K562 (cell line): Measurements from ENCODE around the gene ARSA. TPM values are rescaled to one million over a fixed set of nuclear protein-coding genes. Genes with fewer than 3 reads are reported as not detected.

Experiments used
- ATAC-seq: fragments of 200-7000 bp; cut with Tn5 transposase; 3 replicates; pipeline ENCODE4 v1.9.1; 2020; ENCODE audit warnings: moderate library complexity
- BruUV-seq: library from RNA; stranded (reverse); fragments of 400-500 nt; replicated peaks from 2 replicates; lab custom pipeline; 2021; lab: Mats Ljungman, UMichigan
- CTCF ChIA-PET: fragments of 300-600 bp; formaldehyde crosslinking; extraction: SDS; loops from one replicate; lab custom pipeline; 2021; ENCODE audit warnings: low intra/inter-chr PET ratio; lab: Yijun Ruan, JAX
- POLR2A ChIA-PET: fragments of 300-600, 350-650 bp; sonication (Branson Sonifier 250); formaldehyde crosslinking; extraction: SDS; loops from one replicate; lab custom pipeline; 2021; ENCODE audit warnings: antibody characterized with exemption, inconsistent platforms; lab: Yijun Ruan, JAX
- DNase-seq, 4 experiments: peaks; one replicate each; pipeline versions ENCODE4 v3.0.0 to v3.0.0-alpha.2; 2011 to 2018; ENCODE audit warnings: low spot score in 3 of 4, mixed read lengths in 3 of 4; ENCODE audit errors: extremely low read depth in 1 of 4
- FAIRE-seq: peaks from 2 replicates; lab custom pipeline; 2011; peaks lifted over from hg19 to GRCh38; lab: Jason Lieb, UNC
- H2AFZ ChIP-seq: 2 replicates; pipeline ENCODE4 v1.6.0; 2011; ENCODE audit warnings: low read depth, low read length, control low read depth, inconsistent platforms
- H3K27ac ChIP-seq: fragments of 200-600 bp; 3 replicates; pipeline ENCODE4 v1.8.0; 2011; ENCODE audit warnings: low read depth, mild to moderate bottlenecking, control low read depth, inconsistent platforms, low read length, moderate library complexity, mixed read lengths; ENCODE audit errors: extremely low read depth
- H3K27me3 ChIP-seq, 2 experiments: fragments of 300-600 bp in 1 of 2; 2 replicates in 1 of 2; 3 replicates in 1 of 2; pipeline versions ENCODE4 v1.6.0 to v1.8.0; 2011; ENCODE audit warnings: inconsistent platforms in 2 of 2, low read length in 2 of 2, mild to moderate bottlenecking in 1 of 2, mixed read lengths in 1 of 2, moderate library complexity in 1 of 2; ENCODE audit not compliant: control insufficient read depth in 2 of 2, insufficient read depth in 2 of 2
- H3K36me3 ChIP-seq: fragments of 300-600 bp; 3 replicates; pipeline ENCODE4 v1.8.0; 2011; ENCODE audit warnings: mild to moderate bottlenecking, low read length, inconsistent platforms; ENCODE audit not compliant: control insufficient read depth, insufficient read depth
- H3K4me1 ChIP-seq, 2 experiments: fragments of 200-600 bp in 1 of 2; replicated peaks in 1 of 2; 2 replicates in 1 of 2; 3 replicates in 1 of 2; pipeline versions ENCODE4 v1.5.1 to v1.8.0; 2011; ENCODE audit warnings: inconsistent platforms in 2 of 2, low read length in 2 of 2, mild to moderate bottlenecking in 1 of 2, mixed read lengths in 1 of 2, moderate library complexity in 1 of 2; ENCODE audit not compliant: control insufficient read depth in 2 of 2, insufficient read depth in 2 of 2
- H3K4me2 ChIP-seq: 2 replicates; pipeline ENCODE4 v1.6.1; 2011; ENCODE audit warnings: low read length, control low read depth, inconsistent platforms, mixed read lengths; ENCODE audit not compliant: insufficient read depth
- H3K4me3 ChIP-seq: fragments of 200-600 bp; sonication (generic), shearing (Covaris generic); 2 replicates; pipeline ENCODE4 v1.5.1; 2016; ENCODE audit warnings: control low read depth, inconsistent platforms
- H3K79me2 ChIP-seq: fragments of 200-600 bp; 3 replicates; pipeline ENCODE4 v1.8.0; 2011; ENCODE audit warnings: low read length, inconsistent platforms; ENCODE audit not compliant: control insufficient read depth, insufficient read depth
- H3K9ac ChIP-seq, 2 experiments: 2 replicates each; pipeline versions ENCODE4 v1.6.0 to v1.6.1; 2011; ENCODE audit warnings: low read depth in 2 of 2, low read length in 2 of 2, control low read depth in 1 of 2, inconsistent platforms in 1 of 2, mild to moderate bottlenecking in 1 of 2, mixed read lengths in 1 of 2; ENCODE audit not compliant: insufficient read depth in 1 of 2
- H3K9me1 ChIP-seq: one replicate; pipeline ENCODE4 v1.6.0; 2011; ENCODE audit warnings: inconsistent platforms, mild to moderate bottlenecking, low read length, moderate library complexity; ENCODE audit not compliant: control insufficient read depth, insufficient read depth
- H3K9me3 ChIP-seq: replicated peaks from 2 replicates; pipeline ENCODE4 v1.5.1; 2011; ENCODE audit warnings: low read depth, low read length, inconsistent platforms; ENCODE audit not compliant: control insufficient read depth, insufficient read depth
- H4K20me1 ChIP-seq: replicated peaks from 2 replicates; pipeline ENCODE4 v1.6.1; 2011; ENCODE audit warnings: low read length, inconsistent platforms, mixed read lengths; ENCODE audit not compliant: control insufficient read depth, insufficient read depth
- CREBBP ChIP-seq: IDR thresholded peaks from one replicate; pipeline ENCODE4 v1.6.1; 2012; ENCODE audit warnings: low read depth, mild to moderate bottlenecking, control low read depth, inconsistent platforms, low read length
- E2F1 ChIP-seq: sonication (generic); formaldehyde crosslinking; IDR thresholded peaks from 2 replicates; pipeline ENCODE4 v1.8.1; 2023; ENCODE audit warnings: mild to moderate bottlenecking, missing genetic modification reagents, moderate library complexity
- E4F1 ChIP-seq: fragments of 250-450 bp; sonication (Bioruptor Pico); IDR thresholded peaks from 2 replicates; pipeline ENCODE4 v1.5.0; 2021; ENCODE audit warnings: mild to moderate bottlenecking, borderline replicate concordance
- ELF1 ChIP-seq: fragments of 200-800 bp; sonication (Bioruptor generic); IDR thresholded peaks from 2 replicates; pipeline ENCODE4 v1.6.1; 2016; ENCODE audit warnings: missing genetic modification characterization, missing compliant biosample characterization
- EP400 ChIP-seq: fragments of 450-650 bp; IDR thresholded peaks from 2 replicates; pipeline ENCODE4 v1.6.1; 2017; ENCODE audit warnings: antibody characterized with exemption, mild to moderate bottlenecking, moderate library complexity
- GATAD2B ChIP-seq: fragments of 450-650 bp; IDR thresholded peaks from 2 replicates; pipeline ENCODE4 v1.6.1; 2017; ENCODE audit warnings: mild to moderate bottlenecking, borderline replicate concordance
- HNRNPL ChIP-seq: fragments of 200-400 bp; formaldehyde crosslinking; IDR thresholded peaks from 2 replicates; pipeline ENCODE4 v1.6.1; 2017; ENCODE audit warnings: low read depth, mild to moderate bottlenecking, low read length
- MAFK ChIP-seq: IDR thresholded peaks from 2 replicates; pipeline ENCODE4 v1.6.1; 2011; ENCODE audit warnings: low read length, improper control_type of control experiment
- MITF ChIP-seq: IDR thresholded peaks from 2 replicates; pipeline ENCODE4 v1.6.1; 2014; ENCODE audit warnings: antibody characterized with exemption
- RBM15 ChIP-seq: fragments of 200-400 bp; formaldehyde crosslinking; IDR thresholded peaks from 2 replicates; pipeline ENCODE4 v1.6.1; 2018; ENCODE audit warnings: mild to moderate bottlenecking, low read length, moderate library complexity; ENCODE audit not compliant: insufficient read depth
- ZFP1 ChIP-seq: fragments of 450-650 bp; formaldehyde crosslinking; IDR thresholded peaks from 2 replicates; pipeline ENCODE4 v1.4.0; 2020; ENCODE audit warnings: mild to moderate bottlenecking, mixed read lengths
- ZNF12 ChIP-seq: sonication (generic); formaldehyde crosslinking; IDR thresholded peaks from 2 replicates; pipeline ENCODE4 v1.4.0; 2020; ENCODE audit warnings: mild to moderate bottlenecking, missing genetic modification reagents
- ZNF449 ChIP-seq: fragments of 250-450 bp; sonication (Bioruptor Pico); IDR thresholded peaks from 2 replicates; pipeline ENCODE4 v1.8.0; 2022; ENCODE audit warnings: moderate library complexity, mild to moderate bottlenecking, inconsistent platforms
- whole genome bisulfite sequencing: fragments of 100-300 bp; shearing (Covaris generic); methylation state at CpG from one replicate; pipeline ENCODE4 v1.1.6; 2016; ENCODE audit warnings: low coverage, mixed read lengths; ENCODE audit not compliant: insufficient coverage; ENCODE audit errors: missing lambda C conversion rate; 5-methylcytosine and 5-hydroxymethylcytosine counted together
- in situ Hi-C: fragments of 300-500 bp; cut with MboI; formaldehyde crosslinking; loops from 4 replicates; pipeline ENCODE4 v1.15.0; 2018; ENCODE audit warnings: inconsistent platforms, mixed read lengths
- intact Hi-C: fragments of 100-400 bp; cut with micrococcal nuclease; formaldehyde crosslinking; loops from 2 replicates; pipeline ENCODE4 v1.14.2; 2022
- polyA plus RNA-seq, 8 experiments: library from polyadenylated mRNA; depleted of rRNA in 4 of 8; stranded (reverse) in 5 of 8; unstranded in 3 of 8; fragments of >200 nt; fragmentation: Nextera tagmentation in 2 of 8; fragmentation: Illumina TruSeq in 1 of 8; extraction: Ambion mirVana in 2 of 8; extraction: Trizol in 1 of 8; gene quantifications; 2 replicates each; pipeline versions ENCODE4 v1.2.1 to v1.2.3, GENCODE V29; 2011 to 2014; ENCODE audit warnings: inconsistent platforms in 1 of 8, missing spikeins in 1 of 8
- total RNA-seq, 7 experiments: library from RNA; depleted of rRNA in 6 of 7; stranded (reverse); fragments of >200 nt in 6 of 7; fragmentation: Illumina TruSeq in 2 of 7; extraction: Trizol in 2 of 7; gene quantifications; 2 replicates each; pipeline versions ENCODE4 v1.2.1 to v1.2.3, GENCODE V29; 2011 to 2021; ENCODE audit warnings: low replicate concordance in 1 of 7

ARSA gene
- total and polyA plus RNA-seq, 9 of the 15 experiments (the other 6 are each of a cell fraction or from before 2014, with no cell fraction given): 0.32 to 10.9 (median 1.8) TPM; not detected in 1

GRCh38 chr22:50607659-50608020 is 20.3 kb downstream of the ARSA start (continued):
- no peak for TF ChIP-seq E4F1

- POLR2A ChIA-PET: interaction anchor here (0.6 to 1.3 kb wide), 3 partner anchors 21 to 233 kb away, joined by 3 read pairs; partner anchors contain the start of gene ARSA
- CTCF ChIA-PET: no interaction called here
- FAIRE-seq: no peak
Measured at GRCh38 chr22:50606946-50607658, 20.9 kb downstream of the ARSA start.

More at GRCh38 chr22:50606946-50607658, 20.9 kb downstream of the ARSA start:
- H3K9me3 ChIP-seq: no peaks in the 10 kb centered on the region
- no TSS peak for BruUV-seq
- 4% methylated on average over 8 of the region's 18 CpGs for WGBS
- no peak overlapping the region for H2AFZ ChIP-seq
- TF ChIP-seq E2F1 (CRISPR knock-in tag) (no peak), MITF (no peak), ZNF449 (CRISPR knock-in tag) (no peak), HNRNPL (no peak), CREBBP (no peak), EP400 (no peak), GATAD2B (no peak), ZNF12 (CRISPR knock-in tag) (no peak), ZFP1 (CRISPR knock-in tag) (no peak), RBM15 (no peak), MAFK (no peak), ELF1 (tag) (no peak)
- DNase-seq (no peak), ATAC-seq (no peak)
- peaks cover 0 to 4% of the 10 kb centered on the region in 2 experiments; a peak in 3 of 5 replicates for H3K4me1 ChIP-seq
- H4K20me1 ChIP-seq: no peaks in the 10 kb centered on the region
- H3K4me3 ChIP-seq: no peak overlapping the region
- H3K27me3 ChIP-seq: peaks cover 27 to 88% of the 10 kb centered on the region in 2 experiments
- H3K4me2 ChIP-seq: no peak overlapping the region
- H3K9me1 ChIP-seq: no peaks in the 10 kb centered on the region
- H3K27ac ChIP-seq: no peak overlapping the region
- H3K9ac ChIP-seq: no peak overlapping the region
- no peaks in the 10 kb centered on the region for H3K36me3 ChIP-seq
- intact Hi-C loops (no loop called here), in situ Hi-C loops (no loop called here)
- H3K79me2 ChIP-seq: no peaks in the 10 kb centered on the region
